ENCODE results near the gene ANKS1B.

- no peak for TF ChIP-seq POLR2A (IDR thresholded peaks at IDR 0.05; ENCODE audit: low read length)
- no peak for TF ChIP-seq GATA1 (IDR thresholded peaks at IDR 0.05; ENCODE audit: low read depth, low read length)
These were observed 114.7 kb downstream of the ANKS1B start for GRCh38 chr12:99870085-99870484.

All from erythroblast (primary cell).